ENCODE data around the gene PRRG1.

DNA sequence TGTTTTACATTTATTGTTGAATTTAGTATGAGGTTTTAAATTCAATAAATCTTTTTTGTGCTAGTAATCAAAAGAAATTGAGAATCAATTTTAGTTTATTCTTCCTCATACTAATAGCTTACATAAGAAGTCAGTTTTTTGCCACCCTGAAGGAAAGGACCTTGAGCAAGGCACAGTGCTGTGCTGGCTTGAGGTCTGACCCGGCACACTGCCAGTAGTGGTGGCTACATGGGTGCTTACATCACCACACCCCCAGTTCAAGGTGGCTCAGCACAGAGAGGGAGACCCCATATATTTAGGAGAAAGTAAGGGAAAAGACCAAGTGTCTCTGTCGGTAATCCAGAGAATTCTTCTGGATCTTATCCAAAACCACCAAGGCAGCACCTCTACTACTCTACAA lies 136.3 kb downstream of the PRRG1 start:
- TF ChIP-seq, protein P1, sequence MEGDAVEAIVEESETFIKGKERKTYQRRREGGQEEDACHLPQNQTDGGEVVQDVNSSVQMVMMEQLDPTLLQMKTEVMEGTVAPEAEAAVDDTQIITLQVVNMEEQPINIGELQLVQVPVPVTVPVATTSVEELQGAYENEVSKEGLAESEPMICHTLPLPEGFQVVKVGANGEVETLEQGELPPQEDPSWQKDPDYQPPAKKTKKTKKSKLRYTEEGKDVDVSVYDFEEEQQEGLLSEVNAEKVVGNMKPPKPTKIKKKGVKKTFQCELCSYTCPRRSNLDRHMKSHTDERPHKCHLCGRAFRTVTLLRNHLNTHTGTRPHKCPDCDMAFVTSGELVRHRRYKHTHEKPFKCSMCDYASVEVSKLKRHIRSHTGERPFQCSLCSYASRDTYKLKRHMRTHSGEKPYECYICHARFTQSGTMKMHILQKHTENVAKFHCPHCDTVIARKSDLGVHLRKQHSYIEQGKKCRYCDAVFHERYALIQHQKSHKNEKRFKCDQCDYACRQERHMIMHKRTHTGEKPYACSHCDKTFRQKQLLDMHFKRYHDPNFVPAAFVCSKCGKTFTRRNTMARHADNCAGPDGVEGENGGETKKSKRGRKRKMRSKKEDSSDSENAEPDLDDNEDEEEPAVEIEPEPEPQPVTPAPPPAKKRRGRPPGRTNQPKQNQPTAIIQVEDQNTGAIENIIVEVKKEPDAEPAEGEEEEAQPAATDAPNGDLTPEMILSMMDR (CRISPR knock-in tag; IDR thresholded peaks at IDR 0.05) = no peak
- TF ChIP-seq TCF7 (IDR thresholded peaks at IDR 0.05; ENCODE audit: low read depth) = no peak

Measured in HepG2 (cell line).